SK-N-SH treated with all-trans-retinoic acid at 6 μM for 48 hours (cell line): Measurements from ENCODE around the gene RHBDL3.

Experiments
- ARNTL ChIP-seq: fragments of 450-650 bp; formaldehyde crosslinking; IDR thresholded peaks from 2 replicates; pipeline ENCODE4 v1.5.0; 2020; ENCODE audit warnings: low read depth, mild to moderate bottlenecking, moderate library complexity, borderline replicate concordance
- BACH2 ChIP-seq: fragments of 250-450 bp; sonication (Bioruptor Pico); IDR thresholded peaks from 2 replicates; pipeline ENCODE4 v1.9.0; 2021; ENCODE audit warnings: mild to moderate bottlenecking, borderline replicate concordance
- CSDC2 ChIP-seq: fragments of 250-450 bp; sonication (Bioruptor Pico); IDR thresholded peaks from 2 replicates; pipeline ENCODE4 v1.5.0; 2020; ENCODE audit warnings: mild to moderate bottlenecking, moderate library complexity
- CSRNP3 ChIP-seq: fragments of 250-450 bp; sonication (Bioruptor Pico); IDR thresholded peaks from 2 replicates; pipeline ENCODE4 v1.5.1; 2021; ENCODE audit warnings: mild to moderate bottlenecking, moderate library complexity
- GLIS3 ChIP-seq: fragments of 250-450 bp; sonication (Bioruptor Pico); IDR thresholded peaks from 2 replicates; pipeline ENCODE4 v1.5.0; 2020; ENCODE audit warnings: mild to moderate bottlenecking, moderate library complexity
- OSR1 ChIP-seq: fragments of 250-450 bp; sonication (Bioruptor Pico); IDR thresholded peaks from 2 replicates; pipeline ENCODE4 v1.8.0; 2022; ENCODE audit warnings: moderate library complexity, mild to moderate bottlenecking, inconsistent platforms
- PATZ1 ChIP-seq: fragments of 250-450 bp; sonication (Bioruptor Pico); IDR thresholded peaks from 2 replicates; pipeline ENCODE4 v1.8.0; 2020; ENCODE audit warnings: mild to moderate bottlenecking, moderate library complexity, borderline replicate concordance
- RARB ChIP-seq: fragments of 250-450 bp; sonication (Bioruptor Pico); IDR thresholded peaks from 2 replicates; pipeline ENCODE4 v1.8.0; 2021; ENCODE audit warnings: mild to moderate bottlenecking, moderate library complexity
- TOX ChIP-seq: fragments of 250-450 bp; sonication (Bioruptor Pico); IDR thresholded peaks from 2 replicates; pipeline ENCODE4 v1.8.0; 2021; ENCODE audit warnings: mild to moderate bottlenecking, moderate library complexity, borderline replicate concordance
- TSHZ2 ChIP-seq: fragments of 250-450 bp; sonication (Bioruptor Pico); IDR thresholded peaks from 2 replicates; pipeline ENCODE4 v1.5.0; 2020; ENCODE audit warnings: mild to moderate bottlenecking, moderate library complexity
- ZFP3 ChIP-seq: fragments of 250-450 bp; sonication (Bioruptor Pico); IDR thresholded peaks from 2 replicates; pipeline ENCODE4 v1.5.0; 2020; ENCODE audit warnings: mild to moderate bottlenecking, moderate library complexity
- ZNF8 ChIP-seq: fragments of 450-650 bp; formaldehyde crosslinking; IDR thresholded peaks from 2 replicates; pipeline ENCODE4 v1.5.0; 2020; ENCODE audit warnings: mild to moderate bottlenecking, moderate library complexity

- TF ChIP-seq TOX (CRISPR knock-in tag) (no peak), PATZ1 (CRISPR knock-in tag) (no peak), GLIS3 (CRISPR knock-in tag) (no peak), TSHZ2 (CRISPR knock-in tag) (no peak), RARB (no peak), ARNTL (CRISPR knock-in tag) (no peak), OSR1 (CRISPR knock-in tag) (no peak), BACH2 (CRISPR knock-in tag) (no peak), CSRNP3 (CRISPR knock-in tag) (no peak), CSDC2 (CRISPR knock-in tag) (no peak), ZFP3 (no peak), ZNF8 (CRISPR knock-in tag) (no peak)
Measured at GRCh38 chr17:32274101-32274500, 8.5 kb downstream of the RHBDL3 start.
